ENCODE measurements around the gene C19orf85. TPM values are rescaled to one million over a fixed set of nuclear protein-coding genes. Genes with fewer than 3 reads are reported as not detected.

C19orf85 gene
- total RNA-seq, 1 experiment from 2014 or later: not detected

- CTCF ChIA-PET: interaction anchor here (0.6 to 1.1 kb wide), 3 partner anchors 12 to 233 kb away, joined by 3 to 6 read pairs (median 3); no protein-coding TSS in a partner anchor
- no peaks in the 10 kb centered on the region for H3K9me3 ChIP-seq (ENCODE audit: control insufficient read depth, insufficient read depth, low read depth, low read length)
- BruUV-seq (replicated peaks): TSS peak; percentile 78
- peak overlapping the region; percentile 67 to 78 for H3K4me3 ChIP-seq (ENCODE audit: low read depth in 2 of 2, low read length in 2 of 2)
- DNase-seq (ENCODE audit: low read depth, low spot score): no peak
- in situ Hi-C loops (cut with HindIII; ENCODE audit: low pct_unique_long_range_greater_than_20kb, low sequenced_read_pairs) (no loop called here), intact Hi-C loops (cut with micrococcal nuclease; ENCODE audit: unreplicated experiment) (no loop called here)
- peaks cover 3% of the 10 kb centered on the region; the same call in 1 of the 2 replicates for H3K36me3 ChIP-seq (ENCODE audit: control insufficient read depth, insufficient read depth, low read length)
- H3K27ac ChIP-seq (ENCODE audit: low read length): peak overlapping the region; percentile 94
- no peak for TF ChIP-seq CTCF (IDR thresholded peaks at IDR 0.05)
- TF ChIP-seq REST (IDR thresholded peaks at IDR 0.05; ENCODE audit: insufficient read depth in 1 of 2, low read depth in 2 of 2, low read length in 1 of 2): no peak
- TF ChIP-seq TCF7L2 (IDR thresholded peaks at IDR 0.05; ENCODE audit: low read depth, low read length): no peak
- no peak for TF ChIP-seq SIN3A (IDR thresholded peaks at IDR 0.05; ENCODE audit: borderline replicate concordance, insufficient read depth, low read depth, low read length)
- TF ChIP-seq POLR2AphosphoS5 (IDR thresholded peaks at IDR 0.05; ENCODE audit: low read depth, low read length): no peak
- POLR2A ChIA-PET: interaction anchor here (0.5 to 1.1 kb wide), 3 partner anchors 9 to 113 kb away, joined by 3 to 4 read pairs (median 4); partner anchors contain the start of genes FIZ1 and ZNF628
- no peaks in the 10 kb centered on the region for H3K27me3 ChIP-seq (ENCODE audit: control insufficient read depth, insufficient read depth, low read length)
- ATAC-seq: 0 out of 2 replicates have a peak, but pooled peaks have one; percentile 0
- H3K4me1 ChIP-seq (ENCODE audit: control insufficient read depth, insufficient read depth, low read length): peaks cover 57% of the 10 kb centered on the region
Observed at GRCh38 chr19:55485439-55486011, 21.0 kb upstream of the C19orf85 start.

DNA sequence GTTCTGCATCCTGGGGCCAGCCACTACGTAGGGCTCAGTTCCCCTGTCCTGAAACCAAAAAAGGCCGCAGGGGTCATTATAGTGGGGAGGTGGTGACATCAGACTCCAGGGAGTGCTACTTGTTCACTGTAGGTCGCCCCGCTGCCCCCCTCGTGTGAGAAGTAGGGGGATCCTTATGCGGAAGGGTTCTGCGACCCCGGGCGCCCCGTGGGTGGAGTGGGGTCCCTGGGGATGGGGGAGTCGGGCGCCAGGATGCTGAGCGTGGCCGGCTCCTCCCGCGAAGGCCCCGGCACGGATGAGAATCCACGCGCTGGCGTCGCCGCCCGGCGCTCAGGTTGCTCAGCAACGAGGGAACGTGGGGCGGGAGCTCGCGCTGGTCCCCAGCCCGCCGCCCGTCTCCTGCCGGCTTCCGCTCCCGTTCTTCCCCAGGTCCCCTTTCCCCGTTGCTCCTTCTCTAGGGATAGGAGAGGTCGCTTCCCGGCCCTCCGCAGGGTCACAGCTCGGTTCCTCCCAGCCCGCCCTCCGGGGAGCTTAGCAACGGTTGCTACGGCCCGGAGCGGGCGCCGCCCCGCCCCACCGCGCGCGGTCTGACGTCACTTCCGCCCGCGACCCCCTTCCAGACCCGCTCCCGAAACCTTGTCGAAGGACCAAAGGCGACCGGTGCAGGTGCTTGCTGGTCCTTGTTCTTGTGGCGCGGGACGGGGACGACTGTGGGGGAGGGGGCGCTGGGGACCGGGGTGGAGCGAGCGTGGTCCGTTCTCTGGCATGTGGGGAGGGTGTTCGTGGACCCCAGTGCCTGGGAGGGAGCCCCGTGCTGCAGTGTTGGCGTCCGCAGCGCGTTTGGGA lies 20.3 kb upstream of the C19orf85 start, which contains the start of gene NAT14:
Gene NAT14 (plus strand): TSS at position 596 of the 846 bp plus-strand sequence. CDS start 521 bp downstream, outside the sequence.
- Histone ChIP-seq H3K27me3 (ENCODE audit: control insufficient read depth, insufficient read depth, low read length) (no peaks in the 10 kb centered on the region), H3K27ac (ENCODE audit: low read length) (peak within 1 kb of the TSS; percentile 94), H3K4me1 (ENCODE audit: control insufficient read depth, insufficient read depth, low read length) (peaks cover 57% of the 10 kb centered on the region), H3K4me3 (ENCODE audit: low read depth in 2 of 2, low read length in 2 of 2) (peak within 1 kb of the TSS; percentile 67 to 78), H3K9me3 (ENCODE audit: control insufficient read depth, insufficient read depth, low read depth, low read length) (no peaks in the 10 kb centered on the region), H3K36me3 (ENCODE audit: control insufficient read depth, insufficient read depth, low read length) (peaks cover 3% of the 10 kb centered on the region; the same call in 1 of the 2 replicates)
- DNase-seq (ENCODE audit: low read depth, low spot score): no peak
- ChIA-PET POLR2A (interaction anchor here (0.5 to 1.1 kb wide), 3 partner anchors 8 to 114 kb away, joined by 3 to 4 read pairs (median 4); partner anchors contain the start of genes FIZ1 and ZNF628), CTCF (interaction anchor here (0.6 to 1.1 kb wide), 3 partner anchors 11 to 867 kb away, joined by 3 read pairs; no protein-coding TSS in a partner anchor)
- TF ChIP-seq SIN3A (IDR thresholded peaks at IDR 0.05; ENCODE audit: borderline replicate concordance, insufficient read depth, low read depth, low read length) (0 out of 2 replicates have a peak, but pooled peaks have one; percentile 3), POLR2AphosphoS5 (IDR thresholded peaks at IDR 0.05; ENCODE audit: low read depth, low read length) (peak; percentile 62), TCF7L2 (IDR thresholded peaks at IDR 0.05; ENCODE audit: low read depth, low read length) (no peak)
- peak; percentile 64 for ATAC-seq
- BruUV-seq (replicated peaks): TSS peak; percentile 87
- intact Hi-C loops (cut with micrococcal nuclease; ENCODE audit: unreplicated experiment): no loop called here
- in situ Hi-C loops (cut with HindIII; ENCODE audit: low pct_unique_long_range_greater_than_20kb, low sequenced_read_pairs): no loop called here
